ENCODE results near the gene RBM19.

DNA sequence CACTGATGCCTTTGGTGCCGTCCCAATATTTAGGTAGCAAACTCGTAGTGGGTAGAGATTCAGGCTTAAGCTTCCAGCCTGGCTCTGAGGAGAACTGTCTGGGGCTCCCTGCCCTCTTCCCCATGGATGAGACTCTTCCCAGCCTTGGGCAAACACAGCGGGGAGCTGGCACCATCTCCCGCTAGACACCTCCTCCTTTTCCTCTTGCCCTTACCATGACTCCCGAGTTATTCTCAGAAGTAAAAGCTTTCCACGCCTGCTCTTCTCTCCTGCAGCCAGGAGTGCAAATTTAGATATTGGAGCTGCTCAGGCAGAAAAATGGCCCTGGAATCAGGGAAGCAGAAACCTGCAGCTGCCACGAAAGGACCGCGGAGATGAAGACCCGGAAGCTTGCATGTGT, 45.6 kb upstream of the RBM19 start:
- TF ChIP-seq, protein P1, sequence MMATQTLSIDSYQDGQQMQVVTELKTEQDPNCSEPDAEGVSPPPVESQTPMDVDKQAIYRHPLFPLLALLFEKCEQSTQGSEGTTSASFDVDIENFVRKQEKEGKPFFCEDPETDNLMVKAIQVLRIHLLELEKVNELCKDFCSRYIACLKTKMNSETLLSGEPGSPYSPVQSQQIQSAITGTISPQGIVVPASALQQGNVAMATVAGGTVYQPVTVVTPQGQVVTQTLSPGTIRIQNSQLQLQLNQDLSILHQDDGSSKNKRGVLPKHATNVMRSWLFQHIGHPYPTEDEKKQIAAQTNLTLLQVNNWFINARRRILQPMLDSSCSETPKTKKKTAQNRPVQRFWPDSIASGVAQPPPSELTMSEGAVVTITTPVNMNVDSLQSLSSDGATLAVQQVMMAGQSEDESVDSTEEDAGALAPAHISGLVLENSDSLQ (IDR thresholded peaks at IDR 0.05), result no peak
- TF ChIP-seq ELF4 (IDR thresholded peaks at IDR 0.05), result no peak
- TF ChIP-seq FOXM1 (IDR thresholded peaks at IDR 0.05; ENCODE audit: borderline replicate concordance), result no peak
